GM18907 (cell line): ENCODE measurements around the gene ZBTB11.
A peak's percentile ranks its signal among the peaks of the same experiment; 100 is the strongest.
"Not testable (repeated sequence)": the region's sequence is repeated elsewhere in the genome, so short reads cannot be mapped to it uniquely, and the experiment has no call there.

Experiments
- ATAC-seq: cut with Tn5 transposase; IDR thresholded peaks from one replicate; pipeline ENCODE4 v1.9.1; 2021; ENCODE audit warnings: mild to moderate bottlenecking, moderate library complexity; ENCODE audit not compliant: unreplicated experiment

ZBTB11 gene

DNA sequence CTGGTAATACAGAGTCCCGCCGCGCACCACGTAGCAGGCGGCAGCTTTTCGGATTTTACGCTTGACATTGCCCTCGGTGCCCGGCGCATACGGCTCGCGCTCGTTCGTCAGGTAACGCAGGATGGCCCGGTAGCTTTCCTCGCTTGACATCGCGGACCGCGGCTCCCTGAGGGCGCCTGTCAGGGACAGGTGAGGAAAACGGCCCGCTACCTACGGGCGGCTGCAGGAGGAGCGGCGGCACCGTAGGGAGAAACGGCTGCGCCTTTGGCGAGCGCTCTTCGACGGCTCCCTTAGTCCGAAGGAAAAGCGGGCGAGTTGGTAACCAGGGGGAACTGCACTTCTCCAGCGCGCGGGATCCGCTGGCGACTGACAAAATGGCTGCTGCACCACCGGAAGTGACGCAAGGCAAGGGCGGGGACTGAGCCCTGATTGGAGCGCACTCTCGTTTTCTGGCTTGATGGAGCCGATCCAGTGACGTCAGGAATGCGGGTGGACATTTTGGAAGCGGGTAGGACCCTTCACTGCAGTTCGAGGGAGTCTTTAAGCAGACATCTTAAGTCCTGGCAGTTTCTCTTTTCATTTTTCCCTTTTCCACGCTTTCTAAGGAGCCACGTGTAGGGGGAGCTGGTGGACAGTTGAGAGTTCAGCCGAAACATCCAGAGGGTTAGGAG lies at the start of gene ZBTB11:
ZBTB11 (minus strand) TSS at position 368 of the 671 bp plus-strand sequence; CDS start at position 150, 218 bp downstream.
- peak; percentile 79 for ATAC-seq

DNA sequence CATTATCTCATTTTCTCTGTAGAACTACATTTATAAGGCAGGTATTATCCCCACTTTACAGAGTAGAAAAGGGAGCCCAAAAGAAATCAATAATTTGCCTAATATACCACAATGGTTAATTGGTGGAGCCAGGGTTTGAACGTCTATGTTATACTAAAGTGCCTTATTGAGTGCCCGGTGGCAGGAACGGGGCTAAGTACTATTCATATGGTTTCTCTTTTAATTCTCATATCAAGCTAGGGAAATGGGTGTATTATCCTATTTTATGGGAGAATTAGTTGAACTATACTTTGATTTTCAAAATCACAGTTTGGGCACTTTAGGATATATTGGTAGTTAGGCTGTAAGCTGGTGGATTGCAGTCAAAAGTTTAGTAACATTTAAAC lies 49.0 kb upstream of the ZBTB11 start:
- ATAC-seq = no peak

GRCh38 chr3:101725194-101725889 lies 48.4 kb upstream of the ZBTB11 start:
- ATAC-seq = peak; percentile 26

DNA sequence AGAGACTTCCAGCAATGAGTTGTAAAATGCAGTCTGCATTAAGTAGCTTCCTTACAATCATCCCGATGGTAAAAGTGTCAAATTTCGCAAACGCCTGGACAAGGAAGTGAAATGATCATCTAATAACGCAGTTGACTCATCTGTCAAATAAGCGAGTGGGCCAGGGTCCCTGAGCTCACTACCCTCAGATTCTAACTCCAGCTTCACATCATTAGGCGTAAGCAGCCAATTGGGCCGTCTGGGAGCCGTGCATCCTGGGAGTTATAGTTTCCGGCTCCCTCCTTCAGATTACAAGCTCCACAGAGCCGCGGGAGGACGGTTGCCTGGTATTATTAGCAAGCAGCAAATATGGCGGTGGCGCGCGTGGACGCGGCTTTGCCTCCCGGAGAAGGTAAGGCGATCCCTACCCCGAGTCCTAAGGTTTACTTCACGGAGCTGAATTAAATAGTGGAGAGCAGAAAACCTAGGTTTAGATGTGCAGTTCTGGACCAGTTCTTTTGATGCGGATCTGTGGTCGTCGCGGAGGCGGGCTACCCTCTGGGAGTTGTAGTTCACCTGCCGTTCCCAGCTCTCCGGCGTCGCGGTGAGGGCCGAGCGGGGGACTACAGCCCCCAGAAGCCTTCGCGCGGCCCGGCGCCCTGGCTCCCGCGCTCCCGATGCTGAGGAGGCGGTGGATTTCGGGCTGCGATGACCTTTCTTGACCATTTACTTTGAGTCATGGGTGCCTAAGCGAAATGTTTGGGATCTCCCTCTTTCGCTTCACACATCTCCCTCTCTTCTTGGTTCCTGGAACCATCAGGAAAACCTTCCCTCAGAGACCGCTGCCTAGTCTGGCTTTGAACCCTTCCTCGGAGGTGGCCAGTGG lies 47.6 kb upstream of the ZBTB11 start, which contains the start of gene CEP97:
CEP97 (plus strand) TSS at position 286 of the 865 bp plus-strand sequence; CDS start at position 349, 63 bp downstream.
- ATAC-seq = peak; percentile 93

DNA sequence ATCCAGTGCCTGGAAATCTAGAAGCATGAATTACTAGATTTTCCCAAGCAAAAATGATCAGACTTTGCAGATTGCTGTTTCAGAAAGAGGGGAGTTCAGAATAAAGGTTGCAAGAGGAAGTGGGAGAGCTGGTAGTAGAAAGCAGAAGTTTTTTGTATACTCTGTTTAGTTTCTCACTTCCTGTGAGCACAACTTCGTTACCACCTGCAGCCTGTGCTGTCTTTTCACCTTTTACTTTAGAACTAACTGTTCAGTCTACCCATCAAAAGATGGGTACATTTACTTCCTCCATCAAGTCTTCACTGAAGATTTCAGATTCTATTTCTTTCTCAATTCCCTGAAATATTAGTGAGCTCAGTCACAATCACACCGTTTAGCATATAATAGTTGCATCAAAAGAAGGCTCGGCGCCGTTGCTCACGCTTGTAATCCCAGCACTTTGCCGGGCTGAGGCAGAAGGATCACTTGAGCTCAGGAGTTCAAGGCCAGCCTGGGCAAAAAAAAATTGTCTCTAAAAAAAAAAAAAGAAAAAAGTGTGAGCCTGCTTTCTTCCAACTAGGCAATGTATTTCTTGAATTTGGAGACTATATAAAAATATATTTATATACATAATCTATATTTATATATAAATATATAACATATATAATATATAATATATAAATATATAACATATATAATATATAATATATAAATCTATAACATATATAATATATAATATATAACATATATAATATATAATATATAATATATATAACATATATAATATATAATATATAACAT lies 45.7 kb upstream of the ZBTB11 start:
- ATAC-seq = peak; percentile 60

GRCh38 chr3:101720851-101721840 lies 44.2 kb upstream of the ZBTB11 start:
- ATAC-seq = no peak

- no peak for ATAC-seq
These were observed 42.8 kb upstream of the ZBTB11 start for GRCh38 chr3:101719604-101720185.

DNA sequence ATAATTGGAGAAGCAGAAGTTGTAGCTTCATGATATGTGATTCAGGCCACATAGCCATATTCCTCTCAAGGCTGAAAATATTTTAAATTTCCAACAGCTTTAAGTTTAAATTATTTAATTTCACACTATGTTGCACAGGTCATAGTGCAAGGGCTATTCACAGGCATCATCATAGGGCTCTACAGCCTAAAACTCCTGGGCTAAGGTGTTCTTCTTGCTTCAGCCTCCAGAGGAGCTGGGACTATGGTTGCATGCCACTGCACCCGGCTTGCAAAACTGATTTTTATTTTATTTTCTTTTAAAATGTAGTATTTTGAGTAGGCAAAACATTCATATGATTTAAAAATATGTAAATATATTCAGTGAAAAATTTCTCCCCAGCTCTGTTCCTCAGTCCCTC lies 41.5 kb upstream of the ZBTB11 start:
- no peak for ATAC-seq

- no peak for ATAC-seq
These were observed 32.2 kb upstream of the ZBTB11 start for GRCh38 chr3:101709126-101709525.

DNA sequence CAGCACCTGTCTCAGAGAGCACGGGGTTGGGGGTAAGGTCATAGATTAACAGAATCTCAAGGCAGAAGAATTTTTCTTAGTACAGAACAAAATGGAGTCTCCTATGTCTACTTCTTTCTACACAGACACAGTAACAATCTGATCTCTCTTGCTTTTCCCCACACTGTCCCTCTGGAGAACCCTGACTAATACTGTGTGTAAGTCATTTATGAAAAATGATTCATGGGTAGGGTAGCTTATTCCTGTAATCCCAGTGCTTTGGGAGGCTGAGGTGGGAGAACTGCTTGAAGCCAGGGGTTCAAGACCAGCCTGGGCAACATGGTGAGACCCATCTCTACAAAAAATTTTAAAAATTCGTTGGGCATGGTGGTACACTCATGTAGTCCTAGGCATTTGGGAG lies 27.7 kb upstream of the ZBTB11 start:
- ATAC-seq = not testable (repeated sequence)

- no peak for ATAC-seq
These were observed 26.2 kb upstream of the ZBTB11 start for GRCh38 chr3:101703169-101703568.

- ATAC-seq = no peak
These were observed 25.8 kb upstream of the ZBTB11 start for GRCh38 chr3:101702726-101703125.

DNA sequence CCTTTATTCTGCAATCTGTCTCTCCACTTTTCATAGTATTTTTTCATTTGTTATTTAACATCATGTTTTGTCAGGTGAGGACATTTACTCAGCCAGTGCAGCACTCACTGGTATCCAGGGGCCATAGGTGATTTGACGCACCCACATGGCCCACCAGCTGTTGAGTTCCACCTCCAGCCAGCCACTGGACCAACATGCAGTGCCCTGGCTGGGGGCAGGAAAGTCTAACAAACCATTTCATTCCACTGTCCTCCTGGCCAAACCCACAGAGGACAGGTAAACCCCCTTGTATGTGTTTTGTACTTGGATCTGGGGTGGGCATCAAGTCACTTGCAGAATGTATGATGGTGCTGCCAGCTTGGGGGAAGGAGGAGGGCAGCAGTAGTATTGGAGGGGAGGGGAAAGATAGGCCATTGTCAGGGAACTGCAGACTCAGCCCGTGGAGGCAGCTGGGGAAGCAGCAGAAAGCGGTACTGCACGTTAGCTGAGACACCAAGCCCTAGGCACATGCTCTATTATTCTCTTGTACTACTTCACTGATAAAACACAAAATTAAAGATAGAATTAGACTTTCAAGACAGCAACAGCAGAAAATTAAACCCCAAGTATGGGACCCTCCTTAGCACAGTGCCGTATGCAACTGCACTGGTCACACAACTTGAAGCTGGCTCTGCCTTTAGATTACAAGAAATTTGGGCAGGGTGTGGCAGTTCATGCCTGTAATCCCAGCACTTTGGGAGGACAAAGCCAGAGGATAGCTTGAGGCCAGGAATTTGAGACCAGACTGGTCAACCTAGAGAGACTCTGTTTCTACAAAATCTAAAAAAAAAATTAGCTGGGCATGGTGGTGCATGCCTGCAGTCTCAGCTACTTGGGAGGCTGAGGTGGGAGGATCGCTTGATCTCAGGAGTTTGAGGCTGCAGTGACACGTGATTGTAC lies 25.0 kb upstream of the ZBTB11 start:
- peak; percentile 27 for ATAC-seq

GRCh38 chr3:101695779-101696372 lies 18.9 kb upstream of the ZBTB11 start:
- ATAC-seq = no peak

DNA sequence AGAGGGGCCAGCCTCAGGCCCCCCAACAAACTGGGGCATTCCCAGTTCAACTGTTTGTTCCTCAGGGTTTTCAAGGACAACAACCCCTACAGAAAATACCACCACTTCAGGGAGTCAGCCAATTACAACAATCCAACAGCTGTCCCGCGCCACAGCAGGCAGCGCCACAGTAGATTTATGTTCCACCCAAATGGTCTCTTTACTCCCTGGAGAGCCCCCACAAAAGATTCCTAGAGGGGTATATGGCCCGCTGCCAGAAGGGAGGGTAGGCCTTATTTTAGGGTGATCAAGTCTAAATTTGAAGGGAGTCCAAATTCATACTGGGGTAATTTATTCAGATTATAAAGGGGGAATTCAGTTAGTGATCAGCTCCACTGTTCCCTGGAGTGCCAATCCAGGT lies 17.9 kb upstream of the ZBTB11 start:
- ATAC-seq = not testable (repeated sequence)

- ATAC-seq = peak; percentile 80
These were observed 16.6 kb upstream of the ZBTB11 start for GRCh38 chr3:101693540-101693939.
